ENCODE measurements around the gene ABCA12.

DNA sequence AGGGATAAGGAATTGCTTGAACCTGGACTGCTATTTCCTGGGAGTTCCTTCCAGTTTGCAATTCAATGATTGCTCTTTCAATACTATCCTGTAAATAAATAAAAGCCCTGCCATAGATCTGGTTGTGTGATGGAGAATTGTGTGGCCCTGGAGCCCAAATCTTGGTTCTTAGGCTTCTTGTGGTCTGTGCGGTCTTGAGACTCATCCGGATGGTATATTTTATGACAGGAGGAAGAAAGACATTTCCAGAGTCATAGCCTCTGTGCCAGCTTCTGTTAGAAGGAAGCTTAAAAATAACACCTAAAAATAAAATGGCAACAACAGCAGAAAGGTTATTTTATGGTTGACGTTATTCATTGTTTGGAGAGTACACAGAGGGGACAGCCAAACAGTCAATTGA is 137.7 kb downstream of the ABCA12 start:
- TF ChIP-seq, protein P1, sequence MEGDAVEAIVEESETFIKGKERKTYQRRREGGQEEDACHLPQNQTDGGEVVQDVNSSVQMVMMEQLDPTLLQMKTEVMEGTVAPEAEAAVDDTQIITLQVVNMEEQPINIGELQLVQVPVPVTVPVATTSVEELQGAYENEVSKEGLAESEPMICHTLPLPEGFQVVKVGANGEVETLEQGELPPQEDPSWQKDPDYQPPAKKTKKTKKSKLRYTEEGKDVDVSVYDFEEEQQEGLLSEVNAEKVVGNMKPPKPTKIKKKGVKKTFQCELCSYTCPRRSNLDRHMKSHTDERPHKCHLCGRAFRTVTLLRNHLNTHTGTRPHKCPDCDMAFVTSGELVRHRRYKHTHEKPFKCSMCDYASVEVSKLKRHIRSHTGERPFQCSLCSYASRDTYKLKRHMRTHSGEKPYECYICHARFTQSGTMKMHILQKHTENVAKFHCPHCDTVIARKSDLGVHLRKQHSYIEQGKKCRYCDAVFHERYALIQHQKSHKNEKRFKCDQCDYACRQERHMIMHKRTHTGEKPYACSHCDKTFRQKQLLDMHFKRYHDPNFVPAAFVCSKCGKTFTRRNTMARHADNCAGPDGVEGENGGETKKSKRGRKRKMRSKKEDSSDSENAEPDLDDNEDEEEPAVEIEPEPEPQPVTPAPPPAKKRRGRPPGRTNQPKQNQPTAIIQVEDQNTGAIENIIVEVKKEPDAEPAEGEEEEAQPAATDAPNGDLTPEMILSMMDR (IDR thresholded peaks at IDR 0.05): no peak
- TF ChIP-seq POLR2A (IDR thresholded peaks at IDR 0.05): no peak

Measured in lower leg skin (tissue), 3 donors.